ENCODE measurements around the gene DAPL1. TPM values are rescaled to one million over a fixed set of nuclear protein-coding genes. Genes with fewer than 3 reads are reported as not detected.

DAPL1 gene
- polyA plus RNA-seq, 1 donor from 2014 or later = 4.2 TPM

GRCh38 chr2:158822193-158822592 lies 27.1 kb downstream of the DAPL1 start:
- H3K9me2 ChIP-seq (ENCODE audit: insufficient read depth, low read length) = no peaks in the 10 kb centered on the region
- no peaks in the 10 kb centered on the region for H3F3A ChIP-seq (ENCODE audit: insufficient read depth, low read length, poor library complexity, severe bottlenecking)
- H3K9ac ChIP-seq (ENCODE audit: low read length) = no peak overlapping the region
- H4K20me1 ChIP-seq (ENCODE audit: insufficient read depth) = no peaks in the 10 kb centered on the region
- TF ChIP-seq MXI1 (conservative IDR thresholded peaks at IDR 0.05; ENCODE audit: poor library complexity, severe bottlenecking) = no peak
- no peak for TF ChIP-seq EP300 (conservative IDR thresholded peaks at IDR 0.05; ENCODE audit: poor library complexity, severe bottlenecking)
- no peak for TF ChIP-seq POLR2AphosphoS5 (IDR thresholded peaks at IDR 0.05)
- TF ChIP-seq CTCF (IDR thresholded peaks at IDR 0.05; ENCODE audit: poor library complexity, severe bottlenecking) = no peak
- no peak for TF ChIP-seq SMC3 (conservative IDR thresholded peaks at IDR 0.05; ENCODE audit: poor library complexity)
- no peak for TF ChIP-seq EZH2 (IDR thresholded peaks at IDR 0.05; ENCODE audit: borderline replicate concordance, insufficient read depth, low read length, poor library complexity, severe bottlenecking)
- TF ChIP-seq, protein P1, sequence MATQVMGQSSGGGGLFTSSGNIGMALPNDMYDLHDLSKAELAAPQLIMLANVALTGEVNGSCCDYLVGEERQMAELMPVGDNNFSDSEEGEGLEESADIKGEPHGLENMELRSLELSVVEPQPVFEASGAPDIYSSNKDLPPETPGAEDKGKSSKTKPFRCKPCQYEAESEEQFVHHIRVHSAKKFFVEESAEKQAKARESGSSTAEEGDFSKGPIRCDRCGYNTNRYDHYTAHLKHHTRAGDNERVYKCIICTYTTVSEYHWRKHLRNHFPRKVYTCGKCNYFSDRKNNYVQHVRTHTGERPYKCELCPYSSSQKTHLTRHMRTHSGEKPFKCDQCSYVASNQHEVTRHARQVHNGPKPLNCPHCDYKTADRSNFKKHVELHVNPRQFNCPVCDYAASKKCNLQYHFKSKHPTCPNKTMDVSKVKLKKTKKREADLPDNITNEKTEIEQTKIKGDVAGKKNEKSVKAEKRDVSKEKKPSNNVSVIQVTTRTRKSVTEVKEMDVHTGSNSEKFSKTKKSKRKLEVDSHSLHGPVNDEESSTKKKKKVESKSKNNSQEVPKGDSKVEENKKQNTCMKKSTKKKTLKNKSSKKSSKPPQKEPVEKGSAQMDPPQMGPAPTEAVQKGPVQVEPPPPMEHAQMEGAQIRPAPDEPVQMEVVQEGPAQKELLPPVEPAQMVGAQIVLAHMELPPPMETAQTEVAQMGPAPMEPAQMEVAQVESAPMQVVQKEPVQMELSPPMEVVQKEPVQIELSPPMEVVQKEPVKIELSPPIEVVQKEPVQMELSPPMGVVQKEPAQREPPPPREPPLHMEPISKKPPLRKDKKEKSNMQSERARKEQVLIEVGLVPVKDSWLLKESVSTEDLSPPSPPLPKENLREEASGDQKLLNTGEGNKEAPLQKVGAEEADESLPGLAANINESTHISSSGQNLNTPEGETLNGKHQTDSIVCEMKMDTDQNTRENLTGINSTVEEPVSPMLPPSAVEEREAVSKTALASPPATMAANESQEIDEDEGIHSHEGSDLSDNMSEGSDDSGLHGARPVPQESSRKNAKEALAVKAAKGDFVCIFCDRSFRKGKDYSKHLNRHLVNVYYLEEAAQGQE (IDR thresholded peaks at IDR 0.05; ENCODE audit: borderline replicate concordance) = no peak
- no peak for TF ChIP-seq TAF1 (IDR thresholded peaks at IDR 0.05; ENCODE audit: low read depth)
- TF ChIP-seq RAD21 (conservative IDR thresholded peaks at IDR 0.05) = no peak
- no peak overlapping the region for H2AFZ ChIP-seq (ENCODE audit: low read depth, low read length)
- no peaks in the 10 kb centered on the region for H3K9me3 ChIP-seq (ENCODE audit: low read length)
- no peaks in the 10 kb centered on the region for H3K27me3 ChIP-seq (ENCODE audit: insufficient read depth, low read depth, low read length)
- H3K79me2 ChIP-seq (replicated peaks; ENCODE audit: insufficient read depth, low read length) = no peaks in the 10 kb centered on the region
- H3K27ac ChIP-seq (ENCODE audit: low read length) = no peak overlapping the region
- H3K36me3 ChIP-seq (ENCODE audit: insufficient read depth, low read length) = no peaks in the 10 kb centered on the region
- no peak overlapping the region for H3K4me3 ChIP-seq (ENCODE audit: low read length)
- H3K4me2 ChIP-seq (ENCODE audit: low read length) = no peak overlapping the region

DNA sequence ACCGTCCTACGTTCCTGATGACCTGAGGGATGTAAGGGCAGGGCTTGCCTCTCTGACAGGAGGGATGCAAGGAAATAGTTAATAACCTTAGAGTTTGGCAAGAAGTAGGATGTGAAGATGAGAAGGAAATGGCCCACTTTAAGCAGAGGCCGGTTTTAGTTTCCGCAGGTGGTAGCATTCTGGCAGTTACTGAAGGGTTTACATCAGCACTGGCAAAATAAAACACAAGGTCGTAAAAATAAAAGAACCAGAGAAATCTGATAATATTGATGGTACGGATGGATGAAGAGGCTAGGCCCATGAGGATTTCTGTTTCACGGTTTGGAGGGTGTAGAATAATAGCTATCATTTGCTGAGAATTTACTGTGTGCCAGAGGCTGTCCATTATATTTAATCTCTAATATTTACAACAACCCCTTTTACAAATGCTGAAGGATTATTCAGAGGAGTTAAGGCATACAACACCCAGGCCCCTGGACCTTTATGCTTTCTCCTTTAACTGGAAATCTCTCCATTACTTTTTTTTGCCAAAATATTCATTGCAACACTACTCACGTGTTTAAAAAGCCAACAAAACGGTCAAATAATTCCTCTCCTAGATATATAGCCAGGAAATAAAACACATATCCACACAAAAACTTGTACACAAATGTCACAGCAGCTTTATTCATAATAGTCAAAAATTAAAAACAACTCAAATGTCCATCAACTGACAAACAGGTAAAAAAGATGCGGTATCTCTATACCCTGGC lies 28.5 kb downstream of the DAPL1 start:
- H3K79me2 ChIP-seq (replicated peaks; ENCODE audit: insufficient read depth, low read length) = no peaks in the 10 kb centered on the region
- no peak overlapping the region for H2AFZ ChIP-seq (ENCODE audit: low read depth, low read length)
- H3F3A ChIP-seq (ENCODE audit: insufficient read depth, low read length, poor library complexity, severe bottlenecking) = no peaks in the 10 kb centered on the region
- H3K36me3 ChIP-seq (ENCODE audit: insufficient read depth, low read length) = no peaks in the 10 kb centered on the region
- TF ChIP-seq CTCF (IDR thresholded peaks at IDR 0.05; ENCODE audit: poor library complexity, severe bottlenecking) = no peak
- TF ChIP-seq TAF1 (IDR thresholded peaks at IDR 0.05; ENCODE audit: low read depth) = no peak
- no peak for TF ChIP-seq POLR2AphosphoS5 (IDR thresholded peaks at IDR 0.05)
- no peak for TF ChIP-seq EP300 (conservative IDR thresholded peaks at IDR 0.05; ENCODE audit: poor library complexity, severe bottlenecking)
- TF ChIP-seq RAD21 (conservative IDR thresholded peaks at IDR 0.05) = no peak
- TF ChIP-seq, protein P1 (IDR thresholded peaks at IDR 0.05; ENCODE audit: borderline replicate concordance) = no peak
- no peak for TF ChIP-seq SMC3 (conservative IDR thresholded peaks at IDR 0.05; ENCODE audit: poor library complexity)
- no peak for TF ChIP-seq EZH2 (IDR thresholded peaks at IDR 0.05; ENCODE audit: borderline replicate concordance, insufficient read depth, low read length, poor library complexity, severe bottlenecking)
- TF ChIP-seq MXI1 (conservative IDR thresholded peaks at IDR 0.05; ENCODE audit: poor library complexity, severe bottlenecking) = no peak
- H3K9me3 ChIP-seq (ENCODE audit: low read length) = no peaks in the 10 kb centered on the region
- H3K27ac ChIP-seq (ENCODE audit: low read length) = no peak overlapping the region
- H3K4me2 ChIP-seq (ENCODE audit: low read length) = no peak overlapping the region
- no peaks in the 10 kb centered on the region for H3K9me2 ChIP-seq (ENCODE audit: insufficient read depth, low read length)
- H3K9ac ChIP-seq (ENCODE audit: low read length) = no peak overlapping the region
- no peaks in the 10 kb centered on the region for H3K27me3 ChIP-seq (ENCODE audit: insufficient read depth, low read depth, low read length)
- no peaks in the 10 kb centered on the region for H4K20me1 ChIP-seq (ENCODE audit: insufficient read depth)
- no peak overlapping the region for H3K4me3 ChIP-seq (ENCODE audit: low read length)
